HepG2 (cell line): Measurements from ENCODE around the gene CCDC158. TPM values are rescaled to one million over a fixed set of nuclear protein-coding genes. Genes with fewer than 3 reads are reported as not detected.

Experiments used
- ARNT2 ChIP-seq: sonication (generic); formaldehyde crosslinking; IDR thresholded peaks from 2 replicates; pipeline ENCODE4 v1.8.0; 2022; ENCODE audit warnings: mild to moderate bottlenecking, low read depth, missing genetic modification reagents, moderate library complexity
- ASH2L ChIP-seq: fragments of 300-600, 200-600 bp; sonication (generic); IDR thresholded peaks from 2 replicates; pipeline ENCODE4 v1.7.0; 2017; ENCODE audit warnings: low read depth, mild to moderate bottlenecking, moderate library complexity, mixed read lengths, low read length; ENCODE audit not compliant: insufficient read length
- ETV6 ChIP-seq: sonication (generic); formaldehyde crosslinking; conservative IDR thresholded peaks from 2 replicates; pipeline ENCODE4 v1.4.0; 2020; ENCODE audit warnings: missing genetic modification reagents
- MAFF ChIP-seq: IDR thresholded peaks from 2 replicates; pipeline ENCODE4 v1.6.1; 2011; ENCODE audit warnings: low read depth, low read length, improper control_type of control experiment
- MEIS2 ChIP-seq: sonication (generic); formaldehyde crosslinking; IDR thresholded peaks from 2 replicates; pipeline ENCODE4 v1.9.0; 2021; ENCODE audit warnings: mild to moderate bottlenecking, missing genetic modification reagents
- MLLT10 ChIP-seq: sonication (generic); formaldehyde crosslinking; IDR thresholded peaks from 2 replicates; pipeline ENCODE4 v1.4.0; 2020; ENCODE audit warnings: missing genetic modification reagents
- NKX3-1 ChIP-seq: sonication (generic); formaldehyde crosslinking; IDR thresholded peaks from 2 replicates; pipeline ENCODE4 v1.5.0; 2020; ENCODE audit warnings: missing genetic modification reagents
- STAT6 ChIP-seq: sonication (generic); formaldehyde crosslinking; IDR thresholded peaks from 2 replicates; pipeline ENCODE4 v1.4.0; 2020; ENCODE audit warnings: missing genetic modification reagents, mild to moderate bottlenecking, borderline replicate concordance
- ZFYVE20 ChIP-seq: sonication (generic); formaldehyde crosslinking; IDR thresholded peaks from 2 replicates; pipeline ENCODE4 v1.8.0; 2023; ENCODE audit warnings: low read depth, mild to moderate bottlenecking, moderate library complexity, missing genetic modification reagents, borderline replicate concordance
- ZNF230 ChIP-seq: sonication (generic); formaldehyde crosslinking; IDR thresholded peaks from 2 replicates; pipeline ENCODE4 v1.4.0; 2020; ENCODE audit warnings: mild to moderate bottlenecking, missing genetic modification reagents
- ZNF34 ChIP-seq: sonication (generic); formaldehyde crosslinking; IDR thresholded peaks from 2 replicates; pipeline ENCODE4 v1.4.0; 2020; ENCODE audit warnings: mild to moderate bottlenecking, missing genetic modification reagents, borderline replicate concordance
- ZSCAN25 ChIP-seq: sonication (generic); formaldehyde crosslinking; IDR thresholded peaks from 2 replicates; pipeline ENCODE4 v1.8.0; 2022; ENCODE audit warnings: mild to moderate bottlenecking, missing genetic modification reagents
- ZSCAN29 ChIP-seq: sonication (generic); formaldehyde crosslinking; conservative IDR thresholded peaks from 2 replicates; pipeline ENCODE4 v1.4.0; 2020; ENCODE audit warnings: mild to moderate bottlenecking, missing genetic modification reagents
- polyA plus RNA-seq, 8 experiments: library from polyadenylated mRNA; depleted of rRNA in 3 of 8; stranded (reverse) in 7 of 8; unstranded in 1 of 8; fragments of >200 nt; fragmentation: Illumina TruSeq in 4 of 8; extraction: Trizol in 4 of 8; gene quantifications; 2 replicates each; pipeline versions ENCODE4 v1.2.1 to v1.2.3, GENCODE V29; 2011 to 2016; ENCODE audit warnings: low read depth in 4 of 8, missing spikeins in 1 of 8, mixed read lengths in 1 of 8; ENCODE audit not compliant: insufficient read depth in 1 of 8
- total RNA-seq, 5 experiments: library from RNA; depleted of rRNA; stranded (reverse); fragments of >200 nt; fragmentation: Illumina TruSeq; extraction: Trizol; gene quantifications; 2 replicates each; pipeline ENCODE4 v1.2.3, GENCODE V29; 2016; ENCODE audit warnings: low read depth in 1 of 5
- TF ChIP-seq, protein P1 (sequence below): sonication (generic); formaldehyde crosslinking; IDR thresholded peaks from one replicate; pipeline ENCODE4 v1.5.1; 2020; ENCODE audit warnings: mild to moderate bottlenecking, missing genetic modification reagents; ENCODE audit errors: not compliant biosample characterization

Gene CCDC158
- total and polyA plus RNA-seq, 2 of the 13 experiments (the other 11 are each of a cell fraction or from before 2014, with no cell fraction given): not detected

- TF ChIP-seq, protein P1, sequence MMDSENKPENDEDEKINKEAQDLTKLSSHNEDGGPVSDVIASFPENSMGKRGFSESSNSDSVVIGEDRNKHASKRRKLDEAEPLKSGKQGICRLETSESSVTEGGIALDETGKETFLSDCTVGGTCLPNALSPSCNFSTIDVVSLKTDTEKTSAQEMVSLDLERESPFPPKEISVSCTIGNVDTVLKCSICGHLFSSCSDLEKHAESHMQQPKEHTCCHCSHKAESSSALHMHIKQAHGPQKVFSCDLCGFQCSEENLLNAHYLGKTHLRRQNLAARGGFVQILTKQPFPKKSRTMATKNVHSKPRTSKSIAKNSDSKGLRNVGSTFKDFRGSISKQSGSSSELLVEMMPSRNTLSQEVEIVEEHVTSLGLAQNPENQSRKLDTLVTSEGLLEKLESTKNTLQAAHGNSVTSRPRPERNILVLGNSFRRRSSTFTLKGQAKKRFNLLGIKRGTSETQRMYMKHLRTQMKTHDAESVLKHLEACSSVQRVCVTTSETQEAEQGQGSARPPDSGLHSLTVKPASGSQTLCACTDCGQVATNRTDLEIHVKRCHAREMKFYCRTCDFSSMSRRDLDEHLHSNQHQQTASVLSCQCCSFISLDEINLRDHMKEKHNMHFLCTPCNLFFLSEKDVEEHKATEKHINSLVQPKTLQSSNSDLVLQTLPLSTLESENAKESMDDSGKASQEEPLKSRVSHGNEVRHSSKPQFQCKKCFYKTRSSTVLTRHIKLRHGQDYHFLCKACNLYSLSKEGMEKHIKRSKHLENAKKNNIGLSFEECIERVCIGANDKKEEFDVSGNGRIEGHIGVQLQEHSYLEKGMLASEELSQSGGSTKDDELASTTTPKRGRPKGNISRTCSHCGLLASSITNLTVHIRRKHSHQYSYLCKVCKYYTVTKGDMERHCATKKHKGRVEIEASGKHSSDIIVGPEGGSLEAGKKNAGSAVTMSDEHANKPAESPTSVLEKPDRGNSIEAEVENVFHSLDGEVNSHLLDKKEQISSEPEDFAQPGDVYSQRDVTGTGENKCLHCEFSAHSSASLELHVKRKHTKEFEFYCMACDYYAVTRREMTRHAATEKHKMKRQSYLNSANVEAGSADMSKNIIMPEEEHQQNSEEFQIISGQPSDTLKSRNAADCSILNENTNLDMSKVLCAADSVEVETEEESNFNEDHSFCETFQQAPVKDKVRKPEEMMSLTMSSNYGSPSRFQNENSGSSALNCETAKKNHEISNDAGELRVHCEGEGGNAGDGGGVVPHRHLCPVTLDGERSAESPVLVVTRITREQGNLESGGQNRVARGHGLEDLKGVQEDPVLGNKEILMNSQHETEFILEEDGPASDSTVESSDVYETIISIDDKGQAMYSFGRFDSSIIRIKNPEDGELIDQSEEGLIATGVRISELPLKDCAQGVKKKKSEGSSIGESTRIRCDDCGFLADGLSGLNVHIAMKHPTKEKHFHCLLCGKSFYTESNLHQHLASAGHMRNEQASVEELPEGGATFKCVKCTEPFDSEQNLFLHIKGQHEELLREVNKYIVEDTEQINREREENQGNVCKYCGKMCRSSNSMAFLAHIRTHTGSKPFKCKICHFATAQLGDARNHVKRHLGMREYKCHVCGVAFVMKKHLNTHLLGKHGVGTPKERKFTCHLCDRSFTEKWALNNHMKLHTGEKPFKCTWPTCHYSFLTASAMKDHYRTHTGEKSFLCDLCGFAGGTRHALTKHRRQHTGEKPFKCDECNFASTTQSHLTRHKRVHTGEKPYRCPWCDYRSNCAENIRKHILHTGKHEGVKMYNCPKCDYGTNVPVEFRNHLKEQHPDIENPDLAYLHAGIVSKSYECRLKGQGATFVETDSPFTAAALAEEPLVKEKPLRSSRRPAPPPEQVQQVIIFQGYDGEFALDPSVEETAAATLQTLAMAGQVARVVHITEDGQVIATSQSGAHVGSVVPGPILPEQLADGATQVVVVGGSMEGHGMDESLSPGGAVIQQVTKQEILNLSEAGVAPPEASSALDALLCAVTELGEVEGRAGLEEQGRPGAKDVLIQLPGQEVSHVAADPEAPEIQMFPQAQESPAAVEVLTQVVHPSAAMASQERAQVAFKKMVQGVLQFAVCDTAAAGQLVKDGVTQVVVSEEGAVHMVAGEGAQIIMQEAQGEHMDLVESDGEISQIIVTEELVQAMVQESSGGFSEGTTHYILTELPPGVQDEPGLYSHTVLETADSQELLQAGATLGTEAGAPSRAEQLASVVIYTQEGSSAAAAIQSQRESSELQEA (CRISPR knock-in tag): no peak
- TF ChIP-seq ZNF34 (CRISPR knock-in tag): no peak
- no peak for TF ChIP-seq STAT6 (CRISPR knock-in tag)
- TF ChIP-seq ZSCAN29: no peak
- no peak for TF ChIP-seq ASH2L
- TF ChIP-seq MAFF: no peak
- TF ChIP-seq ZFYVE20 (CRISPR knock-in tag): no peak
- no peak for TF ChIP-seq ARNT2
- TF ChIP-seq ETV6 (CRISPR knock-in tag): no peak
- TF ChIP-seq ZNF230 (CRISPR knock-in tag): no peak
- no peak for TF ChIP-seq ZSCAN25 (CRISPR knock-in tag)
- TF ChIP-seq MLLT10 (CRISPR knock-in tag): no peak
- no peak for TF ChIP-seq NKX3-1 (CRISPR knock-in tag)
- TF ChIP-seq MEIS2: no peak
Measured at GRCh38 chr4:76280488-76281441, 140.2 kb downstream of the CCDC158 start (continued).
